ENCODE measurements around the gene KRT12.

The KRT12 gene

DNA sequence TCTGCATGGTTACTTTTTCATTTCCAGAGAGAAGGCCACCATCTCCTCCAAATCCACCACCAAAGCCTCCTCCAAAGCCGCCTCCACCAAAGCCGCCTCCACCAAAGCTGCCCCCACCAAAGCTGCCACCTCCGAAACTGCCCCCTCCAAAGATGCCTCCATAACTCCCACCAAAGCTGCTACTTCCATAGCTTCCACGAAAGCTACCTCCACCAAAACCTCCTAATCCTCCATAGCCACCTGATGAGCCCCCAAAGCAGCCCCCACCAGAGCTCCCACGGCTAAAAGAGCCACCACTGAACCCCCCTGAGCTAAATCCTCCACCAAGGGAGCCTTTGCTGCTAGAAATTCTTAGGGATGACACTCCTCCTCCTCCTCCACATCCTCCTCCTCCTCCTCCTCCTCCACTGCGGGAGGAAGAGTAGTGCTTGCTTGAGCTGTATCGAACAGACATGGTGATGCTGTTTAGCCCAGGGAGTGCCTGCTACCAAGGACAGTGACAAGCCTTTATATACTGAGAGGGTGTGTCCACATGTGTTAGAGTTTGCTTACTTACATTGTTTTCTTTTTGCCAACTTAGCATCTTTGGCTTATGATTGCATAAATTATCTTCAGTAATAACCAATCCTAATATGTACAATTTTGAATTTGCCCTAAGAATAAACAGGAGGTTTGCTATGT, 44.8 kb downstream of the KRT12 start, which contains the start of gene KRT10:
Gene KRT10 (minus strand): TSS at position 483 of the 681 bp plus-strand sequence. CDS start 29 bp downstream, at position 454.
- no peak for TF ChIP-seq CTCF (IDR thresholded peaks at IDR 0.05; ENCODE audit: borderline replicate concordance, insufficient read depth, low read depth, low read length)
- H3K4me3 ChIP-seq (ENCODE audit: low read depth, low read length), result no peak within 1 kb of the TSS

DNA sequence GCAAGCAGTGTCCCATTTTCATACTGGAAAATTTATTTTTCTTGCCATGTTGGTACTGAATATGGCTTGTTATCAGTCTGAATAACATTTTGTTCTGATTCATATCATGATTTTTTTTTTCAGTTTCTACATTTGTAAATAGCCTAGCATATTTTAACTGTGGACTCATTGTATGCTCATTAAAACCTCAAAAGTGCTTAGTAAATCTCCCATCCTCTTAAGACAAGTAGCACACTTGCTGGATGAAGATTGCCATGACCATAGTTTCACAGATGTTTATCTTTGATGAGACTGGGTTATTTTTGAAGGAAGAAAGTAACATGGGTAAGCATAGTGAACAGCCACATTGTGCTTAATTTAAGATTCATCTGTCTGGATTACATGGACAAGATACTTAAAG, 45.5 kb downstream of the KRT12 start:
- no peak for TF ChIP-seq CTCF (IDR thresholded peaks at IDR 0.05; ENCODE audit: borderline replicate concordance, insufficient read depth, low read depth, low read length)
- no peak overlapping the region for H3K4me3 ChIP-seq (ENCODE audit: low read depth, low read length)

GRCh38 chr17:40820228-40820838, 46.7 kb downstream of the KRT12 start:
- TF ChIP-seq CTCF (IDR thresholded peaks at IDR 0.05; ENCODE audit: borderline replicate concordance, insufficient read depth, low read depth, low read length), result no peak
- no peak overlapping the region for H3K4me3 ChIP-seq (ENCODE audit: low read depth, low read length)

- no peak overlapping the region for H3K4me3 ChIP-seq (ENCODE audit: low read depth, low read length)
- no peak for TF ChIP-seq CTCF (IDR thresholded peaks at IDR 0.05; ENCODE audit: borderline replicate concordance, insufficient read depth, low read depth, low read length)
These were observed 47.4 kb downstream of the KRT12 start for GRCh38 chr17:40819528-40820125.

DNA sequence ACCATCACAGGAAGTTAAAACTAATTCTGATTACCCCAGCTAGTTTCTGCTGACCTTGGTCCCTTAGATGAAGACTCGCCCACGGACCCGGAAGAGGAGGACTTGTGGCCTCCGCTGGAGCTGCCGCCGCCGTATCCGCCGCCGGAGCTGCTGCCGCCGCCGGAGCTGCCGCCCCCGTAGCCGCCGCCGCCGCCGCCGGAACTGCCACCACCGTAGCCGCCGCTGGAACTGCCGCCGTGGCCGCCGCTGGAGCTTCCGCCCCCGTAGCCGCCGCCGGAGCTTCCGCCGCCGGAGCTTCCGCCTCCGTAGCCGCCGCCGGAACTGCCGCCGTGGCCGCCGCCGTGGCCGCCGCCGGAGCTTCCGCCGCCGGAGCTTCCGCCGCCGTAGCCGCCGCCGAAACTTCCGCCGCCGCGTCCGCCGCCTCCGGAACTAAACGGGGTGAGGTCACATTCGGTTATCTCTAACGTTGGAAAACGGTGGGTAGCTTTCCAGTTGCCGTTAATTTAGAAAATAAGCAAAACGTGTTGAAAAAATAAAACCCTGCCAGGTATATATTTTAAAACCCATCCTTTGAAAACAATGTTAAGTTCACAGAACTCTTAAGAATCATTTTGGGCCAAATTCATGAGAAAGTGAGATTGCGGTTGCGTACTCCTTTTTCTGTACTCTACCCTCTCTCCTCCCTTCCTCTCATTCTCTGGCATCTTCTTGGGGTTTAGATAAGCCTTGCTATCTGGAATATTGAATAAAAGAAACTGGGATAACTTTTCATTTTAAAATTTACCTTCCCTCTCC, 48.1 kb downstream of the KRT12 start:
- peak overlapping the region; percentile 61 for H3K4me3 ChIP-seq (ENCODE audit: low read depth, low read length)
- TF ChIP-seq CTCF (IDR thresholded peaks at IDR 0.05; ENCODE audit: borderline replicate concordance, insufficient read depth, low read depth, low read length), result no peak

DNA sequence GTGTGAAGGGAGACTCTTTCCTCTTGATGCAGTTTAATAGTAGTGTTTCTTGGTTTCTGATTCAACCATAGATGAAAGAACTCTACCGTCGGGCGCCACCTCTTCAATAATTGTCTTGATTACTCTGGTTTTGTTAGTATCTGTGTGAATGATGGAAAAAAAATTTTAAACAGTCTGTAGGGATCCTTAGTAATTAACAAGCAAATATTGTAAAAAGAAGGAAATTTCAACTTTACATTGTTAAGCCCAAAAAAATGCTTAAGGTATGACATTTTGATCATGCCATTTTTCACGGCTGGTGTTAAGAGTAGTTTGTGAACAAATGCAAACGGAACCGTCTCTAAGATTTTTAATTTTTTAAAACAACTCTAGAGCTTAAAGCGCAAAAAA, 48.7 kb downstream of the KRT12 start:
- peak overlapping the region; percentile 61 for H3K4me3 ChIP-seq (ENCODE audit: low read depth, low read length)
- no peak for TF ChIP-seq CTCF (IDR thresholded peaks at IDR 0.05; ENCODE audit: borderline replicate concordance, insufficient read depth, low read depth, low read length)
